Measurements from ENCODE around the gene HRH2. TPM values are rescaled to one million over a fixed set of nuclear protein-coding genes. Genes with fewer than 3 reads are reported as not detected.
"Not testable (repeated sequence)": the region's sequence is repeated elsewhere in the genome, so short reads cannot be mapped to it uniquely, and the experiment has no call there.

HRH2 gene
- total RNA-seq, 2 experiments from 2014 or later, result 23.2 to 24.5 TPM

DNA sequence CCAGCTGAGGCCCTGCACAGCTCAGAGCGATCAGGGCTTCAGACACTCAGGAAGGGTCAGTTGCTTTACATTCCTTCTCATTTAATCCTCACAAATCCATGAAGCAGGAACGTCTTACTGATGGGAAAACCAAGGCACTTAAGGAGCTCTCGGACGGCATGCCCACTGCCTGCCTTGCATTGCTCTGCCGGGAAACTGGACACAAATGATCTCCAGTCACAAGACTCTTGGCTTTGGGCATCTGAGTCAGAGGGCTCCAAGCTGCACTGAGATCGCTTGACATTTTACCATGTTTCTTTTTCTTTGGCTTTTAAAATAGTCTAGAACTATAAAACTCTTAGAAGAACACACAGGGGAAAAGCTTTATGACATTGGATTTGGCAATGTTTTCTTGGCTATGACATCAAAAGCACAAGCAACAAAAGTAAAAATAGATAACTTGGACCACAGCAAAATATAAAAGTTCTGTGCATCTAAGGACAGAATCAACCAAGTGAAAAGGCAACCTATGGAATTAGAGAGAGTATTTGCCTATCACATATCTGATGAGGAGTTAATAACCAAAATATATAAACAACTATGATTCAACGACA is 43.6 kb upstream of the HRH2 start:
- ChIA-PET CTCF (interaction anchor here (2.2 kb wide), 1 partner anchor 80 kb away, joined by 11 read pairs; no protein-coding TSS in a partner anchor), POLR2A (no interaction called here)
- TF ChIP-seq, protein P1, sequence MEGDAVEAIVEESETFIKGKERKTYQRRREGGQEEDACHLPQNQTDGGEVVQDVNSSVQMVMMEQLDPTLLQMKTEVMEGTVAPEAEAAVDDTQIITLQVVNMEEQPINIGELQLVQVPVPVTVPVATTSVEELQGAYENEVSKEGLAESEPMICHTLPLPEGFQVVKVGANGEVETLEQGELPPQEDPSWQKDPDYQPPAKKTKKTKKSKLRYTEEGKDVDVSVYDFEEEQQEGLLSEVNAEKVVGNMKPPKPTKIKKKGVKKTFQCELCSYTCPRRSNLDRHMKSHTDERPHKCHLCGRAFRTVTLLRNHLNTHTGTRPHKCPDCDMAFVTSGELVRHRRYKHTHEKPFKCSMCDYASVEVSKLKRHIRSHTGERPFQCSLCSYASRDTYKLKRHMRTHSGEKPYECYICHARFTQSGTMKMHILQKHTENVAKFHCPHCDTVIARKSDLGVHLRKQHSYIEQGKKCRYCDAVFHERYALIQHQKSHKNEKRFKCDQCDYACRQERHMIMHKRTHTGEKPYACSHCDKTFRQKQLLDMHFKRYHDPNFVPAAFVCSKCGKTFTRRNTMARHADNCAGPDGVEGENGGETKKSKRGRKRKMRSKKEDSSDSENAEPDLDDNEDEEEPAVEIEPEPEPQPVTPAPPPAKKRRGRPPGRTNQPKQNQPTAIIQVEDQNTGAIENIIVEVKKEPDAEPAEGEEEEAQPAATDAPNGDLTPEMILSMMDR (IDR thresholded peaks at IDR 0.05), result no peak
- ATAC-seq (no peak), DNase-seq (no peak)
- no peaks in the 10 kb centered on the region for H3K36me3 Mint-ChIP-seq (ENCODE audit: low read depth)
- intact Hi-C loops (cut with micrococcal nuclease), result no loop called here
- peaks cover 21% of the 10 kb centered on the region for H3K4me1 Mint-ChIP-seq (ENCODE audit: low read depth)
- no peaks in the 10 kb centered on the region for H3K27me3 Mint-ChIP-seq
- no peak overlapping the region for H3K4me3 Mint-ChIP-seq
- H3K9me3 Mint-ChIP-seq, result peaks cover 6% of the 10 kb centered on the region
- no peak overlapping the region for H3K27ac Mint-ChIP-seq

DNA sequence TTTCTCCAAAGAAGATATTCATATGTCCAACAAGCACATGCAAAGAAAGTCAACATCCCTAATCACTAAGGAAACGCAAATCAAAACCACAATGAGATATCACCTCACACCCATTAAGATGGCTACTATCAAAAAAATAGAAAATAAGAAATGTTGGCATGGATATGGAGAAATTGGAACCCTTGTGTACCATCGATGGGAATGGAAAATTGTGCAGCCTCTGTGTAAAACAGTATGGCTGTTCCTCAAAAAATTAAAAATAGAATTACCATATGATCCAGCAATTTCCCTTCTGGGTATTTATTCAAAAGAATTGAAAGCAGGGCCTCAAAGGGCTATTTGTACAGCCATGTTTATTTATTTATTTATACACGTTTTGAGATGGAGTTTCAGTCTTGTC is 43.0 kb upstream of the HRH2 start:
- intact Hi-C loops (cut with micrococcal nuclease), result no loop called here
- H3K9me3 Mint-ChIP-seq, result peaks cover 6% of the 10 kb centered on the region
- CTCF ChIA-PET, result interaction anchor here (2.2 kb wide), 1 partner anchor 81 kb away, joined by 11 read pairs; no protein-coding TSS in a partner anchor
- POLR2A ChIA-PET, result no interaction called here
- no peak overlapping the region for H3K4me3 Mint-ChIP-seq
- ATAC-seq, result no peak
- H3K27me3 Mint-ChIP-seq, result no peaks in the 10 kb centered on the region
- TF ChIP-seq, protein P1 (IDR thresholded peaks at IDR 0.05), result no peak
- H3K27ac Mint-ChIP-seq, result no peak overlapping the region
- H3K36me3 Mint-ChIP-seq (ENCODE audit: low read depth), result no peaks in the 10 kb centered on the region
- peaks cover 16% of the 10 kb centered on the region for H3K4me1 Mint-ChIP-seq (ENCODE audit: low read depth)
- DNase-seq, result no peak

DNA sequence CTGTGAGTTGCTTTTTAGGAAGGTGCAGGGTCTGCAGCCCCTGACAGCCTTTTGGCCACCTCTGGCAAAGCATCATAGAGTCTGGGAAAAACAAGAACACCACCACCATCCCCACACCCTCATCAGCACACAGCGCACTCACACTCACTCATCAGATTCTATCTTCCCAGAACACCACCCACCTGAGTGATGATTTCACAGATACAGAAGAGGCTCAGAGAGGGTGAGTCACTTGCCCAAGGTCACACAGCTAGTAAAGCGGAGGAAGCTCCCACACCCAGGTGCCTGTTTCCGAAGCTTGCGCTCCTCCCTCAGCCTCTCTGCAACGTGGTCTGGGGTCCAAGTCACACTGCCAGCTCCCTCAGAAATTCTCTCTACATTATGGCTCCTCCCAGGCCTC is 41.8 kb upstream of the HRH2 start:
- POLR2A ChIA-PET, result no interaction called here
- H3K36me3 Mint-ChIP-seq (ENCODE audit: low read depth), result no peaks in the 10 kb centered on the region
- TF ChIP-seq, protein P1 (IDR thresholded peaks at IDR 0.05), result no peak
- peak; percentile 15 for DNase-seq
- peaks cover 6% of the 10 kb centered on the region for H3K9me3 Mint-ChIP-seq
- no peaks in the 10 kb centered on the region for H3K27me3 Mint-ChIP-seq
- CTCF ChIA-PET, result interaction anchor here (1.2 to 2.2 kb wide), 2 partner anchors 81 to 82 kb away, joined by 4 to 11 read pairs; no protein-coding TSS in a partner anchor
- no peak overlapping the region for H3K27ac Mint-ChIP-seq
- H3K4me1 Mint-ChIP-seq (ENCODE audit: low read depth), result peaks cover 14% of the 10 kb centered on the region
- peak; percentile 69 for ATAC-seq
- no peak overlapping the region for H3K4me3 Mint-ChIP-seq
- intact Hi-C loops (cut with micrococcal nuclease), result no loop called here

DNA sequence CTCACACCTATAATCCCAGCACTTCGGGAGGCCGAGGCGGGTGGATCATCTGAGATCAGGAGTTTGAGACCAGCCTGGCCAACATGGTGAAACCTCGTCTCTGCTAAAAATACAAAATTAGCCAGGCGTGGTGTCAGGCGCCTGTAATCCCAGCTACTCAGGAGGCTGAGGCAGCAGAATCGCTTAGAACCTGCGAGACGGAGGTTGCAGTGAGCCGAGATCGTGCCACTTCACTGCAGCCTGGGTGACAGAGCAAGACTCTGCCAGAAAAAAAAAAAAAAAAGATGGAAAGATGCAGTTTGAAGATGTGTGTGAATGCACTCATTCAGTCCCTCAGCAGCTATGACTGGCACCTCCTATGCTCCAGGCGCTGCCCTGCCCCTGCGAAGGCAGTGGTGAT is 41.3 kb upstream of the HRH2 start:
- H3K27me3 Mint-ChIP-seq; H3K27ac Mint-ChIP-seq; ATAC-seq; POLR2A ChIA-PET; H3K9me3 Mint-ChIP-seq; intact Hi-C loops (cut with micrococcal nuclease); H3K36me3 Mint-ChIP-seq (ENCODE audit: low read depth); DNase-seq; H3K4me3 Mint-ChIP-seq: not testable (repeated sequence)
- CTCF ChIA-PET, result interaction anchor here (0.9 to 2.2 kb wide), 3 partner anchors 80 to 102 kb away, joined by 4 to 11 read pairs (median 5); no protein-coding TSS in a partner anchor
- peaks cover 14% of the 10 kb centered on the region for H3K4me1 Mint-ChIP-seq (ENCODE audit: low read depth)

DNA sequence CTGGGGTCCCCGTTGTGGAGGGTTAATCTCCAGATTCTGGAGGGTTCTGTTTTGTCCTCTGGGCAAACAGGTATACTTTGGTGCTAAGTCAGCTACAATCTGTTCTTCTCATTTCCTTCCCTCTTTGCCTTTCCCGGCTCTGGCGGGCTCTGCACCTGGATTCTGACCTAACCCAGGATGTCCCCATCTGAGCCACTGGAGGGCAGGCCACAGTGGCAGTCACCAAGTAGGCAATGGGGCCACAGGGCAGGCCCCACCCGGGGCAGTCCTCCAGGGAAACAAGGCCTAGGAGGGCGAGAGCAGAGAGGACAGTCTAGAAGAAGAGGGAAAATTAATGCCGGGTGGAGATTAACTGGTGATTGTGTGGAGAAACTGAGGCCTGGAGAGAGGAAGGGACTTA is 40.4 kb upstream of the HRH2 start:
- DNase-seq, result peak; percentile 22
- CTCF ChIA-PET, result interaction anchor here (0.9 to 1.9 kb wide), 4 partner anchors 11 to 101 kb away, joined by 3 to 5 read pairs (median 4); no protein-coding TSS in a partner anchor
- Mint-ChIP-seq H3K27ac (peak overlapping the region; percentile 26), H3K36me3 (ENCODE audit: low read depth) (no peaks in the 10 kb centered on the region), H3K9me3 (peaks cover 6% of the 10 kb centered on the region), H3K4me1 (ENCODE audit: low read depth) (peaks cover 14% of the 10 kb centered on the region), H3K27me3 (no peaks in the 10 kb centered on the region), H3K4me3 (no peak overlapping the region)
- POLR2A ChIA-PET, result interaction anchor here (1.1 kb wide), 1 partner anchor 85 kb away, joined by 3 read pairs; no protein-coding TSS in a partner anchor
- ATAC-seq, result peak; percentile 47
- intact Hi-C loops (cut with micrococcal nuclease), result no loop called here
- TF ChIP-seq, protein P1 (IDR thresholded peaks at IDR 0.05), result no peak
